ENCODE results near the gene GRHPR.

The GRHPR gene

GRCh38 chr9:37445832-37446231 lies 23.3 kb downstream of the GRHPR start:
- Histone ChIP-seq H3K4me1 (ENCODE audit: control insufficient read depth, insufficient read depth, low read length) (no peaks in the 10 kb centered on the region), H3K27ac (ENCODE audit: low read depth, low read length) (no peak overlapping the region), H3K36me3 (ENCODE audit: control insufficient read depth, insufficient read depth, low read length) (peaks cover 9% of the 10 kb centered on the region)

GRCh38 chr9:37446401-37446800 lies 23.9 kb downstream of the GRHPR start:
- H3K27ac ChIP-seq (ENCODE audit: low read depth, low read length), result no peak overlapping the region
- H3K27me3 ChIP-seq (ENCODE audit: control insufficient read depth, insufficient read depth, low read length), result no peaks in the 10 kb centered on the region
- H3K36me3 ChIP-seq (ENCODE audit: control insufficient read depth, insufficient read depth, low read length), result peaks cover 7% of the 10 kb centered on the region
- H3K4me3 ChIP-seq (ENCODE audit: low read length), result no peak overlapping the region
- no peak overlapping the region for H3K9ac ChIP-seq (ENCODE audit: low read length)
- H3K4me1 ChIP-seq (ENCODE audit: control insufficient read depth, insufficient read depth, low read length), result no peaks in the 10 kb centered on the region

More at GRCh38 chr9:37445832-37446231, 23.3 kb downstream of the GRHPR start:
- Histone ChIP-seq H3K4me3 (ENCODE audit: low read length) (no peak overlapping the region), H3K9ac (ENCODE audit: low read length) (no peak overlapping the region), H3K27me3 (ENCODE audit: control insufficient read depth, insufficient read depth, low read length) (no peaks in the 10 kb centered on the region)

- Histone ChIP-seq H3K27ac (ENCODE audit: low read depth, low read length) (no peak overlapping the region), H3K4me3 (ENCODE audit: low read length) (no peak overlapping the region), H3K27me3 (ENCODE audit: control insufficient read depth, insufficient read depth, low read length) (no peaks in the 10 kb centered on the region), H3K9ac (ENCODE audit: low read length) (no peak overlapping the region), H3K36me3 (ENCODE audit: control insufficient read depth, insufficient read depth, low read length) (peaks cover 2% of the 10 kb centered on the region), H3K4me1 (ENCODE audit: control insufficient read depth, insufficient read depth, low read length) (peaks cover under 1% of the 10 kb centered on the region)
These were observed 24.6 kb downstream of the GRHPR start for GRCh38 chr9:37447111-37447510.

- Histone ChIP-seq H3K27me3 (ENCODE audit: control insufficient read depth, insufficient read depth, low read length) (no peaks in the 10 kb centered on the region), H3K27ac (ENCODE audit: low read depth, low read length) (no peak overlapping the region), H3K4me3 (ENCODE audit: low read length) (no peak overlapping the region), H3K9ac (ENCODE audit: low read length) (no peak overlapping the region), H3K4me1 (ENCODE audit: control insufficient read depth, insufficient read depth, low read length) (peaks cover 4% of the 10 kb centered on the region), H3K36me3 (ENCODE audit: control insufficient read depth, insufficient read depth, low read length) (peaks cover 2% of the 10 kb centered on the region)
These were observed 27.6 kb downstream of the GRHPR start for GRCh38 chr9:37449862-37450632.

GRCh38 chr9:37451628-37452027 lies 29.1 kb downstream of the GRHPR start:
- Histone ChIP-seq H3K36me3 (ENCODE audit: control insufficient read depth, insufficient read depth, low read length) (no peaks in the 10 kb centered on the region), H3K27ac (ENCODE audit: low read depth, low read length) (peak overlapping the region; percentile 10), H3K4me3 (ENCODE audit: low read length) (no peak overlapping the region), H3K27me3 (ENCODE audit: control insufficient read depth, insufficient read depth, low read length) (no peaks in the 10 kb centered on the region), H3K4me1 (ENCODE audit: control insufficient read depth, insufficient read depth, low read length) (peaks cover 7% of the 10 kb centered on the region), H3K9ac (ENCODE audit: low read length) (no peak overlapping the region)

GRCh38 chr9:37452611-37453010 lies 30.1 kb downstream of the GRHPR start:
- Histone ChIP-seq H3K36me3 (ENCODE audit: control insufficient read depth, insufficient read depth, low read length) (no peaks in the 10 kb centered on the region), H3K9ac (ENCODE audit: low read length) (no peak overlapping the region), H3K27me3 (ENCODE audit: control insufficient read depth, insufficient read depth, low read length) (no peaks in the 10 kb centered on the region), H3K4me1 (ENCODE audit: control insufficient read depth, insufficient read depth, low read length) (peaks cover 7% of the 10 kb centered on the region), H3K27ac (ENCODE audit: low read depth, low read length) (no peak overlapping the region), H3K4me3 (ENCODE audit: low read length) (no peak overlapping the region)

- H3K4me3 ChIP-seq (ENCODE audit: low read length), result no peak overlapping the region
- H3K4me1 ChIP-seq (ENCODE audit: control insufficient read depth, insufficient read depth, low read length), result peaks cover 7% of the 10 kb centered on the region
- H3K9ac ChIP-seq (ENCODE audit: low read length), result no peak overlapping the region
- H3K27ac ChIP-seq (ENCODE audit: low read depth, low read length), result no peak overlapping the region
- H3K27me3 ChIP-seq (ENCODE audit: control insufficient read depth, insufficient read depth, low read length), result no peaks in the 10 kb centered on the region
- no peaks in the 10 kb centered on the region for H3K36me3 ChIP-seq (ENCODE audit: control insufficient read depth, insufficient read depth, low read length)
These were observed 31.3 kb downstream of the GRHPR start for GRCh38 chr9:37453827-37454226.

- H3K27ac ChIP-seq (ENCODE audit: low read depth, low read length), result no peak overlapping the region
- peaks cover 7% of the 10 kb centered on the region for H3K4me1 ChIP-seq (ENCODE audit: control insufficient read depth, insufficient read depth, low read length)
These were observed 31.7 kb downstream of the GRHPR start for GRCh38 chr9:37454238-37454637.

GRCh38 chr9:37455884-37456647 lies 33.6 kb downstream of the GRHPR start:
- Histone ChIP-seq H3K27me3 (ENCODE audit: control insufficient read depth, insufficient read depth, low read length) (no peaks in the 10 kb centered on the region), H3K36me3 (ENCODE audit: control insufficient read depth, insufficient read depth, low read length) (no peaks in the 10 kb centered on the region), H3K27ac (ENCODE audit: low read depth, low read length) (no peak overlapping the region), H3K9ac (ENCODE audit: low read length) (no peak overlapping the region), H3K4me3 (ENCODE audit: low read length) (no peak overlapping the region), H3K4me1 (ENCODE audit: control insufficient read depth, insufficient read depth, low read length) (peaks cover 7% of the 10 kb centered on the region)

More at GRCh38 chr9:37454238-37454637, 31.7 kb downstream of the GRHPR start:
- no peaks in the 10 kb centered on the region for H3K27me3 ChIP-seq (ENCODE audit: control insufficient read depth, insufficient read depth, low read length)
- no peak overlapping the region for H3K9ac ChIP-seq (ENCODE audit: low read length)
- no peak overlapping the region for H3K4me3 ChIP-seq (ENCODE audit: low read length)
- H3K36me3 ChIP-seq (ENCODE audit: control insufficient read depth, insufficient read depth, low read length), result no peaks in the 10 kb centered on the region

- peaks cover 7% of the 10 kb centered on the region for H3K4me1 ChIP-seq (ENCODE audit: control insufficient read depth, insufficient read depth, low read length)
- H3K27ac ChIP-seq (ENCODE audit: low read depth, low read length), result no peak overlapping the region
- no peak overlapping the region for H3K4me3 ChIP-seq (ENCODE audit: low read length)
- no peaks in the 10 kb centered on the region for H3K27me3 ChIP-seq (ENCODE audit: control insufficient read depth, insufficient read depth, low read length)
- no peak overlapping the region for H3K9ac ChIP-seq (ENCODE audit: low read length)
- H3K36me3 ChIP-seq (ENCODE audit: control insufficient read depth, insufficient read depth, low read length), result no peaks in the 10 kb centered on the region
These were observed 34.3 kb downstream of the GRHPR start for GRCh38 chr9:37456817-37457216.

GRCh38 chr9:37464006-37464405 lies 41.5 kb downstream of the GRHPR start:
- peak overlapping the region; percentile 91 for H3K27ac ChIP-seq (ENCODE audit: low read depth, low read length)

GRCh38 chr9:37464426-37465248 lies 42.1 kb downstream of the GRHPR start:
- H3K4me1 ChIP-seq (ENCODE audit: control insufficient read depth, insufficient read depth, low read length), result peaks cover 16% of the 10 kb centered on the region
- H3K9ac ChIP-seq (ENCODE audit: low read length), result peak overlapping the region; percentile 93
- no peaks in the 10 kb centered on the region for H3K27me3 ChIP-seq (ENCODE audit: control insufficient read depth, insufficient read depth, low read length)
- no peaks in the 10 kb centered on the region for H3K36me3 ChIP-seq (ENCODE audit: control insufficient read depth, insufficient read depth, low read length)
- H3K4me3 ChIP-seq (ENCODE audit: low read length), result peak overlapping the region; percentile 71
- H3K27ac ChIP-seq (ENCODE audit: low read depth, low read length), result peak overlapping the region; percentile 91

More at GRCh38 chr9:37464006-37464405, 41.5 kb downstream of the GRHPR start:
- Histone ChIP-seq H3K4me1 (ENCODE audit: control insufficient read depth, insufficient read depth, low read length) (peaks cover 16% of the 10 kb centered on the region), H3K9ac (ENCODE audit: low read length) (peak overlapping the region; percentile 93), H3K27me3 (ENCODE audit: control insufficient read depth, insufficient read depth, low read length) (no peaks in the 10 kb centered on the region), H3K36me3 (ENCODE audit: control insufficient read depth, insufficient read depth, low read length) (no peaks in the 10 kb centered on the region), H3K4me3 (ENCODE audit: low read length) (peak overlapping the region; percentile 71)

Measured in rectal smooth muscle tissue (tissue), 1 donor.